Effector memory CD4-positive, alpha-beta T cell (primary cell): ENCODE results near the gene TUBB3.
"Not testable (repeated sequence)": the region's sequence is repeated elsewhere in the genome, so short reads cannot be mapped to it uniquely, and the experiment has no call there.

Experiments used
- DNase-seq, 3 donors: peaks; one replicate each; pipeline ENCODE4 v3.0.0-alpha.2; 2020
- H3K27ac ChIP-seq: 2 replicates; pipeline ENCODE4 v1.7.0; 2013; ENCODE audit warnings: mild to moderate bottlenecking, low read length, moderate library complexity; ENCODE audit not compliant: insufficient read depth, poor library complexity, severe bottlenecking
- H3K27me3 ChIP-seq: replicated peaks from 2 replicates; pipeline ENCODE4 v1.7.0; 2013; ENCODE audit warnings: mild to moderate bottlenecking, low read length; ENCODE audit not compliant: insufficient read depth, control insufficient read depth, poor library complexity, severe bottlenecking
- H3K36me3 ChIP-seq: 2 replicates; pipeline ENCODE4 v1.7.0; 2013; ENCODE audit warnings: mild to moderate bottlenecking, low read length, moderate library complexity; ENCODE audit not compliant: control insufficient read depth, insufficient read depth
- H3K4me1 ChIP-seq: 2 replicates; pipeline ENCODE4 v1.7.0; 2013; ENCODE audit warnings: low read length, mild to moderate bottlenecking; ENCODE audit not compliant: control insufficient read depth, insufficient read depth, poor library complexity, severe bottlenecking
- H3K4me3 ChIP-seq: 2 replicates; pipeline ENCODE4 v1.7.0; 2013; ENCODE audit warnings: low read length, low read depth, mild to moderate bottlenecking; ENCODE audit not compliant: insufficient read depth, poor library complexity, severe bottlenecking
- H3K9me3 ChIP-seq: 2 replicates; pipeline ENCODE4 v1.7.0; 2013; ENCODE audit warnings: mild to moderate bottlenecking, low read length, moderate library complexity; ENCODE audit not compliant: control insufficient read depth
- total RNA-seq, 3 donors: gene quantifications; one replicate each; lab custom pipeline; 2026; lab: John Stamatoyannopoulos, UW

TUBB3 gene
- total RNA-seq, result 0.17 to 0.97 (median 0.87) reads per million in 3 donors

DNA sequence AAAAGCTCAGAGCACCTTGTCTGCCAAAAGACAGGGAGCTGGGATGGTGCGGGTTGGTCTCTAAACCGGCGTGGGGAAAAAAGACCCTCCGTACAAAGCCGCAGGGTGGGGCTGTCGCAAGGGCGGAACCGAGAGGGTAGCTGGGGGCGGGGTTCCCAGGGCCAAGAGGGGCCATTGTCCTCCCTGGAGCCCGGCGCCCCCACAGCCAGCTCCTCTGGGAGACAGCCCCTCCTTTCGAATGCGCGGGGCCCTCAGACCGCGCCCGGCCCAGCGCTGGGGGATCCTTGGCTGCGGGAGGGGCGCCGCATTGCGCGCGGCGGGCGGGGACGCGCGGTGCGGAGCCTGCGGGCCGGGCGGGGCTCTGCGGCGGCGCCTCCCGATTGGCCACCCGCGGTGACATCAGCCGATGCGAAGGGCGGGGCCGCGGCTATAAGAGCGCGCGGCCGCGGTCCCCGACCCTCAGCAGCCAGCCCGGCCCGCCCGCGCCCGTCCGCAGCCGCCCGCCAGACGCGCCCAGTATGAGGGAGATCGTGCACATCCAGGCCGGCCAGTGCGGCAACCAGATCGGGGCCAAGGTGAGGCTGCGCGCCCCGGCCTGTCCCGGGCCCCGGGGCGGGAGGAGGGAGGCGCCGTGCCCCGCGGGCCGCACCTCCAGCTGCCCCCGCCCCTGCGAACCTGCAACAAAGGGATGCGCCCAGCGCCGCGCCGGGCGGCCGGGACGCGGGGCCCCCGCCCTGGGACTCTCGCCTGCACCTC, at the start of gene TUBB3:
TSS of gene TUBB3 (plus strand) at position 459 of the 756 bp plus-strand sequence. CDS start at position 519, 60 bp downstream.
- Histone ChIP-seq H3K9me3 (no peaks in the 10 kb centered on the region), H3K27ac (no peak within 1 kb of the TSS), H3K36me3 (no peaks in the 10 kb centered on the region), H3K27me3 (peaks cover 37% of the 10 kb centered on the region), H3K4me3 (peak within 1 kb of the TSS; percentile 35), H3K4me1 (peaks cover 67% of the 10 kb centered on the region)
- no peak for DNase-seq

DNA sequence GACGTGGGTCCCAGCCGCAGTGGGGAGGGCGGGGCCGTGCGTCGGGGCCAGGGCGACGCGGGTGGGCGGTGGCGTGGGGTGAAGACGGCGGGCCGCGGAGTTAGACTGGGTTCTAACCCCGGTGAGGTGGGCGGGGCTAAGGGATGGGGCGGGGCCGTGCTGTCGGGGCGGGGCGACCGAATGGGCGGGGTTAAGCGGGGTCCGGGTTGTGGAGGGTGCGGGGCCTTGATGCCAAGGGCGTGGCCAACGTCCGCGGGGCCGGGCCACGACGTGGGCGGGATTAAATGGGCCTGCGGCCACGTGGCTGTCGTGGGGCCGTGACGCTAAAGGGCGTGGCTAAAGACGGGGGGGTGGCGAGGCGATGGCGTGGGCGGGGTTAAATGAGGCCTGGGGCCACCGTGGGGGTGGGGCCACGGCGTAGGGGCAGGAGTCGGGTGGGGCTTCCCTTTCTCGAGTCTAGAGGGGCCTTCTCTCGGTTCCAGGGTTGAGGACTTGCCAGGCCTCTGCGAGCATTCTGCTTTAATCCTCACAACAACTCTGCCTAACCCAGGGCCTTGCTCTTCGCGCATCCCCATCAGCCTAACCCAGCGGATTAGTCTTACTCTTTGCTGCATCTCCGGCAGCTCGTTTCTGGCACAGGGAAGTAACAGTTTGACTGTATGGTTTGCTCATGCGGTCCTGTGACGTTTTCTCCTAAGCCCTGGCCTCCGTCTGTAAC, 49.0 kb upstream of the TUBB3 start:
- Histone ChIP-seq H3K36me3 (peaks cover 21% of the 10 kb centered on the region), H3K4me3 (peak overlapping the region; percentile 94), H3K9me3 (no peaks in the 10 kb centered on the region), H3K27me3 (no peaks in the 10 kb centered on the region), H3K4me1 (peaks cover 11% of the 10 kb centered on the region), H3K27ac (peak overlapping the region; percentile 100)
- DNase-seq, result peak; percentile 92 to 97 (median 94)

DNA sequence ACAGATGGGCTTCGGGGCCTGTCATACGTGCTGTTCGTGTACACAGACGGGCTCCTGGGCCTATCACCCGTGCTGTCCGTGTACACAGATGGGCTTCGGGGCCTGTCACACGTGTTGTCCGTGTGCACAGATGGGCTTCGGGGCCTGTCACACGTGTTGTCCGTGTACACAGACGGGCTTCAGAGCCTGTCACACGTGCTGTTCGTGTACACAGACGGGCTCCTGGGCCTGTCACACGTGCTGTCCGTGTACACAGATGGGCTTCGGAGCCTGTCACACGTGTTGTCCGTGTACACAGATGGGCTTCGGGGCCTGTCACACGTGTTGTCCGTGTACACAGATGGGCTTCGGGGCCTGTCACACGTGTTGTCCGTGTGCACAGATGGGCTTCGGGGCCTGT, 44.0 kb upstream of the TUBB3 start:
- H3K27me3 ChIP-seq, H3K27ac ChIP-seq, H3K4me1 ChIP-seq, H3K4me3 ChIP-seq, H3K9me3 ChIP-seq, DNase-seq: not testable (repeated sequence)
- H3K36me3 ChIP-seq, result peaks cover 46% of the 10 kb centered on the region

DNA sequence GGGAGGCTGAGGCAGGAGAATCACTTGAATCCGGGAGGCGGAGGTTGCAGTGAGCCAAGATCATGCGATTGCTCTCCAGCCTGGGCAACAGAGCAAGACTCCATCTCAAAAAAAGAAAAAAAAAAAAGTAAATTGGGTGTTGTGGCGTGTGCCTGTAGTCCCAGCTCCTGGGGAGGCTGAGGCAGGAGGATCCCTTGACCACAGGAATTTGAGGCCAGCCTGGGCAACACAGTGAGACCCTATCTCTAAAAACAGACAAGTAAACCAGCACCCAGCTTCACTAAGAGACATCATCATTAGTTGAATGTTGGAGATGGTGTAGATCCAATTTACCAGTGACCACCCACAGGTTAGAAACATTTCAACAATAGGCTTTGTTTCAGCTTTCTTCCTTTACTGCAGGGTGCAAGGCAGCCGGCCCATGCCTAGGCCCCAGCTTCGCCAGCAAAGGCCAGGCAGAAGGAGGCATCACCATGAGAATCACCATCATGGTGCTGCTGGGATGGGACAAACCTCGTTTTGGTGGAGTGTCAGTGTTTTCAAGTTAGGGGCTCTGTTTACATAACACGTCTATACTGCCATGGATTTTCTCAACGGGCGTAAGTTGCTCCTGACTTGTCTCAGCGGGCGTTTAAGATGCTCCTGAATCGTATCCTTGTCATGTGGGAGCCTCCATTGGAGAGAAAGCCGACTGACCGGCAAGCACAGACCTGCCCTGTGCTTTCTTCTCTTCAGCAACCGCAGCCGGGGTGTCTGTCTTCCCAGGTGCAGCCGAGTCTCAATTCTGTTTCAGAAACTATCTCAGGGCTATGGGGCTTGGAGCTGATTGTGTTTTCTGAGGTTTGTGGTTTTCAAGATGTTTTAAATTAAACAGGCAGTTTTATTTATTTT, 42.4 kb upstream of the TUBB3 start:
- peaks cover 50% of the 10 kb centered on the region for H3K36me3 ChIP-seq

DNA sequence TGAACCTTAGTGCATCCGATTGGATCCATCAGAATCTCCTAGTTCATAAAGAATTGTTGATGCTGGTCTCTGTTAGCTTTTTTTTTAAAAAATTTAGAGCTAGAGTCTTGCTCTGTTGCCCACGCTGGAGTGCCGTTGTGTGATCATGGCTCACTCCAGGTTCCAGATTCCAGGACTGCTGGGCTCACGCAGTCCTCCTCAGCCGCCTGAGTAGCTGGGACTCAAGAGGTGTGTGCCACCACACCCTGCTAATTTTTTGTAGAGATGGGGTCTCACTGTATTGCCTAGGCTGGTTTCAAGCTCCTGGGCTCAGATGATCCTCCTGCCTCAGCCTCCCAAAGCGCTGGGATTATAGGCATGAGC, 41.8 kb upstream of the TUBB3 start:
- Histone ChIP-seq H3K27ac (no peak overlapping the region), H3K4me3 (no peak overlapping the region), H3K36me3 (peaks cover 52% of the 10 kb centered on the region), H3K27me3 (no peaks in the 10 kb centered on the region), H3K9me3 (no peaks in the 10 kb centered on the region), H3K4me1 (no peaks in the 10 kb centered on the region)
- no peak for DNase-seq

More for the DNA sequence above, 42.4 kb upstream of the TUBB3 start:
- Histone ChIP-seq H3K27ac (no peak overlapping the region), H3K4me3 (no peak overlapping the region), H3K4me1 (no peaks in the 10 kb centered on the region), H3K9me3 (no peaks in the 10 kb centered on the region), H3K27me3 (no peaks in the 10 kb centered on the region)
- DNase-seq, result no peak

DNA sequence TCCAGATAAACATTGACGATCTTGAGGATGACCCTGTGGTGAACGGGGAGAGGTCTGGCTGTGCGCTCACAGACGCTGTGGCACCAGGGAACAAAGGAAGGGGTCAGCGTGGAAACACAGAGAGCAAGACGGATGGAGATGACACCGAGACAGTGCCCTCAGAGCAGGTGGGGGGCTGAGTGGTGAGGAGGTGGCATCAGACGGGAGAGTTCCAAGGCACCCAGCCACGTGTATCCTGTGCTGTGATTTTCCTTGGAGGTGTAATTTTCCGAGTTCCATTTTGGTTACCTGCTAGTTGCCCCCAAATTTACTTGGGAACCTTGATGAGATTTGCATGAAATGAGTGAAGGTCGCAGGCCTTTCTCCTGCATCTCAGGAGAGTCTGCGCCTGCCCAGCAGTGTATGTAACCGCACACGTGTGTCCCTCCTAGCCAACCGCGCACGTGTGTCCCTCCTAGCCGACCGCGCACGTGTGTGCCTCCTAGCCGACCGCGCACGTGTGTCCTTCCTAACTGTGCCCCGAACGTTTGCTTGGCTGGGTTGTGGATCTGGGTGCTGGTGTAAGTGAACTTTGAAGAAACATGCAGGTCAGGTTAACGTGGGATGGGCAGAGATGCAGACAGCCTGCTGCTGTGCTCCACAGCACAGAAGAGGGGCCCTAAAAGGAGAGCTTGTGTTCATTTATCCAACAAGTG, 39.6 kb upstream of the TUBB3 start:
- DNase-seq, result no peak
- H3K27me3 ChIP-seq, result no peaks in the 10 kb centered on the region
- no peak overlapping the region for H3K4me3 ChIP-seq
- peaks cover 64% of the 10 kb centered on the region for H3K36me3 ChIP-seq
- no peaks in the 10 kb centered on the region for H3K4me1 ChIP-seq
- H3K27ac ChIP-seq, result no peak overlapping the region
- H3K9me3 ChIP-seq, result no peaks in the 10 kb centered on the region

DNA sequence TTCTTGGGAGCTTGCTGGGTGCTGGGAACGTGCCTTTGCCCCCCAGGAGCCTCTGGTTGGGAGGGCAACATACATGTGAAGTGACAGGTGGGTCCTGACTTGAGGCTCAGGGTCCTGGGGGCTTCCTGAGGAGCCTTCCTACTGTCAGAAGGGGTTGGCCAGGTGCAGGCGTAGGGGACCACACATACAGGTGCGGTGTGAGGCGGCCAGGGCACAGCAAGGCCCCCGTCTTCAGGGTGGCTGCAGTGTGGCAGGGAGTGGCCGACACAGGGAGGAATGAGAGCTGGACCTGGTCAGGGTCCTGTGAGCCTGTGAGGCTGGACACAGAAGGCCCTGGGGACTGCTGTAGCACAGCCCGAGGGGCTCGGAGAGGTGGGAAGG, 39.1 kb upstream of the TUBB3 start:
- H3K4me3 ChIP-seq, result no peak overlapping the region
- DNase-seq, result no peak
- H3K9me3 ChIP-seq, result no peaks in the 10 kb centered on the region
- peaks cover 59% of the 10 kb centered on the region for H3K36me3 ChIP-seq
- H3K27me3 ChIP-seq, result no peaks in the 10 kb centered on the region
- H3K4me1 ChIP-seq, result no peaks in the 10 kb centered on the region
- H3K27ac ChIP-seq, result no peak overlapping the region

DNA sequence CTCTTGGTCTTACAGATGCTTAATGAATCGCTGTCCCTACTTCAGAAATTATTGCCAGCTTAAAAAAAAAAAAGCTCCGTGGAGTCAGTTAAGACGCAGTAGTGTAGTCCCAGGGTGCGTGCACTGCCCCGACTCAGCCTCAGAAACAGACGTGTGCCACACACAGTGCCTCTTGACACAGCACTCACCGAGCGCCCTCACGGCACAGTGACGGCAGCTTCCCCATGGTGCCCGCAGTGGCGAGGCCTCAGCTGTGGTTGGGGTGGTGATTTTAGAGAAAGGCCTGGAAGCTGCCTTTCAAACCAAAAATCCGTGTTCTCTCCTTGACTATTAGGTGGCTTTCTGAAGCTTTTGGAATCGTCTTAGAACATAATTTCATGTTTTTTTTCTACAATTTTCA, 35.9 kb upstream of the TUBB3 start:
- no peaks in the 10 kb centered on the region for H3K27me3 ChIP-seq
- no peaks in the 10 kb centered on the region for H3K4me1 ChIP-seq
- peaks cover 69% of the 10 kb centered on the region for H3K36me3 ChIP-seq
- H3K27ac ChIP-seq, result no peak overlapping the region
- no peak overlapping the region for H3K4me3 ChIP-seq
- DNase-seq, result no peak
- H3K9me3 ChIP-seq, result no peaks in the 10 kb centered on the region

DNA sequence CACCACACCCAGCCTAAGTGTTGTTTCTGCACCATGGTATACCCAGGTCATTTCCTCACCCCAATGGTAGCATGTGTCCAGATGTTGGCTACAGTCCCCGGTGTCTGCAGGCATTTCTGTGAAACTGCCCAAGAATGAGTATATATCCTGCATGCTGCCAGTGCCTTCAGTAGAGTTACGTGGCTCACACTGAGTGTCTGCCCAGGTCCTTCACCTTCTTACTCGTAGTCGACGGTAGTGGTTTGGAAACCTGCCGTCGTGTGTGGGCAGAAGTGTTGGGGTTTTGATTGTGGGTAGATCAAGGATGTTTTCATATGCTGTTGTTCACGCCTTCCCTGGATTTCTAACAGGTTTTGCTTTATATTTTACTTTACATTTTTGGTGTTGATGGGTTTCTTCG, 32.9 kb upstream of the TUBB3 start:
- no peak for DNase-seq

More for the DNA sequence above, 32.9 kb upstream of the TUBB3 start:
- no peak overlapping the region for H3K4me3 ChIP-seq
- H3K9me3 ChIP-seq, result no peaks in the 10 kb centered on the region
- H3K36me3 ChIP-seq, result peaks cover 74% of the 10 kb centered on the region
- H3K27me3 ChIP-seq, result no peaks in the 10 kb centered on the region
- no peak overlapping the region for H3K27ac ChIP-seq
- H3K4me1 ChIP-seq, result no peaks in the 10 kb centered on the region
